WI38 (cell line): ENCODE measurements around the gene DISC1.
"Not testable (repeated sequence)": the region's sequence is repeated elsewhere in the genome, so short reads cannot be mapped to it uniquely, and the experiment has no call there.

Experiments
- H3K4me3 ChIP-seq: 2 replicates; pipeline ENCODE4 v1.5.1; 2011; ENCODE audit warnings: low read depth, mild to moderate bottlenecking, control low read depth, low read length
- TF ChIP-seq, protein P1 (sequence below): IDR thresholded peaks from 2 replicates; pipeline ENCODE4 v1.5.1; 2012; ENCODE audit warnings: low read depth, mild to moderate bottlenecking, control low read depth, low read length

Gene DISC1

GRCh38 chr1:231656741-231657140, 30.2 kb downstream of the DISC1 start:
- TF ChIP-seq, protein P1, sequence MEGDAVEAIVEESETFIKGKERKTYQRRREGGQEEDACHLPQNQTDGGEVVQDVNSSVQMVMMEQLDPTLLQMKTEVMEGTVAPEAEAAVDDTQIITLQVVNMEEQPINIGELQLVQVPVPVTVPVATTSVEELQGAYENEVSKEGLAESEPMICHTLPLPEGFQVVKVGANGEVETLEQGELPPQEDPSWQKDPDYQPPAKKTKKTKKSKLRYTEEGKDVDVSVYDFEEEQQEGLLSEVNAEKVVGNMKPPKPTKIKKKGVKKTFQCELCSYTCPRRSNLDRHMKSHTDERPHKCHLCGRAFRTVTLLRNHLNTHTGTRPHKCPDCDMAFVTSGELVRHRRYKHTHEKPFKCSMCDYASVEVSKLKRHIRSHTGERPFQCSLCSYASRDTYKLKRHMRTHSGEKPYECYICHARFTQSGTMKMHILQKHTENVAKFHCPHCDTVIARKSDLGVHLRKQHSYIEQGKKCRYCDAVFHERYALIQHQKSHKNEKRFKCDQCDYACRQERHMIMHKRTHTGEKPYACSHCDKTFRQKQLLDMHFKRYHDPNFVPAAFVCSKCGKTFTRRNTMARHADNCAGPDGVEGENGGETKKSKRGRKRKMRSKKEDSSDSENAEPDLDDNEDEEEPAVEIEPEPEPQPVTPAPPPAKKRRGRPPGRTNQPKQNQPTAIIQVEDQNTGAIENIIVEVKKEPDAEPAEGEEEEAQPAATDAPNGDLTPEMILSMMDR = no peak
- no peak overlapping the region for H3K4me3 ChIP-seq

- not testable (repeated sequence) for H3K4me3 ChIP-seq
Observed at GRCh38 chr1:231658223-231658622, 31.6 kb downstream of the DISC1 start.

DNA sequence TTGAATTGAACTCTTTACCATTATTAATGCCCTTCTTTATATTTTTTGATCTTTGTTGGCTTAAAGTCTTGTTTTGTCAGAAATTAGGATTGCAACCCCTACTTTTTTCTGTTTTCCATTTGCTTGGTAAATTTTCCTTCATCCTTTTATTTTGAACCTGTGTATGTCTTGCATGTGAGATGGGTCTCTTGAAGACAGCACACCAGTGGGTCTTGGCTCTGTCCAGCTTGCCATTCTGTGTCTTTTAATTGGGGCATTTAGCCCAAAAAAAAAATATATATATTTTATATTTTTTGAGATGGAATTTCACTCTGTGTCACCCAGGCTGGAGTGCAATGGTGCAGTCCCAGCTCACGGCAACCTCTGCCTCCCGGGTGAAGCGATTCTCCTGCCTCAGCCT, 33.6 kb downstream of the DISC1 start:
- TF ChIP-seq, protein P1 = no peak
- H3K4me3 ChIP-seq = no peak overlapping the region

DNA sequence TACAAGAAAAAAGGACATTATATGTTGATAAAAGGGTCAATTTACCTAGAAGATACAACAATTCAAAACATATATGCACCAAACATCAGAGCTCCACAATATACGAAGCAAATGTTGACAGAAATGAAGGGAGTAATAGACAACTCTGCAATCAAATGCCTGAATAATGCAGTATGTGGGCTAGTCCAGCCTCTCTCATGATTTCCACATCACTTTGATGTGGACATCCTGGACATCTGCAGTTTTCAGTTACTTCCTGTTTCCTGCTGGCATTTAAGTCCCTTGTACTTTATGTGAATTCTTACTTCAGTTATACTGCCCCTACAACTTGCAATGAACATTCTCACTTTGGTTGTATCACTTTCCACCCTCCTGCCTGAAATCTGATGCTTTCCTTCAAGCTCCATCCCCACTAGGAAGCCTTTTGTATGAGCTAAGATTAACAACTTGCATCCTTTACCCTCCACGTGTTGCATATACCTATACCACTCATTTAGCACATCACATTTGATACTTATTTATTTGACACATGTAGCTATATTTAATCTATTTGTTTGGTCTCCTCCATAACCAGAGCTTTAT, 36.7 kb downstream of the DISC1 start:
- TF ChIP-seq, protein P1 = no peak
- no peak overlapping the region for H3K4me3 ChIP-seq

- TF ChIP-seq, protein P1 = no peak
Observed at GRCh38 chr1:231665101-231665500, 38.5 kb downstream of the DISC1 start.

GRCh38 chr1:231665726-231666125, 39.1 kb downstream of the DISC1 start:
- no peak overlapping the region for H3K4me3 ChIP-seq
- TF ChIP-seq, protein P1 = no peak

More at GRCh38 chr1:231665101-231665500, 38.5 kb downstream of the DISC1 start:
- no peak overlapping the region for H3K4me3 ChIP-seq

GRCh38 chr1:231666220-231666936, 39.8 kb downstream of the DISC1 start:
- TF ChIP-seq, protein P1 = no peak
- H3K4me3 ChIP-seq = no peak overlapping the region
